Endothelial cell of hepatic sinusoid (primary cell): ENCODE measurements around the gene ARMCX5.

ENCODE experiments used
- in situ Hi-C: cut with HindIII; loops from 2 replicates; pipeline ENCODE4 v1.10.0; 2017; ENCODE audit warnings: low sequenced_read_pairs

Gene ARMCX5

DNA sequence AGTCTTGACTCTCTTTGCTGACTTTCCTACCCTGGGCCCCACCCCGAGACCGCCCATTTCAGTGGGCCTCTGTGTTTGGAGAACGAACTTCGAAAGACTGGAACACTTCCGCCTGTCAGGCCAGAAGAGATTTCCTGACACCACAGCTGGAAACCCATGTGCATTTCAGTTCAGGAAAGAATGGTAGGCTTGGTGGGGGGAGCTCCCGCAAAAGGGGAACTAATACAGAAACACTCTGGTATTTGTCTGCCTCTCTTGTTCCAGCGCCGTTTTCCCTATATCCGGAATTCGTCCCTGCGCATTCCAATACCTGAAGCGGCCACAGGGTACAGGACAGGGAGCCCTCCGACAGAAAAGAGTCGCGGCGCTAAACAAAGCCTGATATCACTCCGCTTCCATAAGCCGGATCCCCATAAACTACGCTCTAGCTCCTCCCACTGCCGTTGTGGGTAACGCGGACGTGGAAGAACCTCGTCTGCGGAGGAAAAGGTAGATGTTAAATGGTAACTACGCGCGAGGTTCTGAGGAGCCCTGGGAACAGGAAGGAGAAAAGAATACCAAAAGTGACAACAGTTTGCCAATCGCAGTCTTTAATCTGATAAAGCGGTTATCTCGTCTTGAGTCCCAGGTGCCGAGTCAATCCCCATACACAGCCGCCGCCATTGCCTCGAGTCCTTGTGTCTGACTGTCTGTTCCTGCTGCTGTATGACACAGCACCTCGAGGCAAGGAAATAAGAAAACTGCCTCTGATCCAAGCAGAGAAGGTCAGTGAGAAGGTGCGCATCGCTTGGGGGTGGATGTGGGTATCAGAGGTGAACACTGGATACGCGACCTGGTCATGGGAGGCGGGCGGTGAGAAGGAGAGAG lies at the start of gene ARMCX5:
ARMCX5 (plus strand) TSS at position 432 of the 867 bp plus-strand sequence. CDS start 2,627 bp downstream, outside the sequence.
- in situ Hi-C loops, result no loop called here

DNA sequence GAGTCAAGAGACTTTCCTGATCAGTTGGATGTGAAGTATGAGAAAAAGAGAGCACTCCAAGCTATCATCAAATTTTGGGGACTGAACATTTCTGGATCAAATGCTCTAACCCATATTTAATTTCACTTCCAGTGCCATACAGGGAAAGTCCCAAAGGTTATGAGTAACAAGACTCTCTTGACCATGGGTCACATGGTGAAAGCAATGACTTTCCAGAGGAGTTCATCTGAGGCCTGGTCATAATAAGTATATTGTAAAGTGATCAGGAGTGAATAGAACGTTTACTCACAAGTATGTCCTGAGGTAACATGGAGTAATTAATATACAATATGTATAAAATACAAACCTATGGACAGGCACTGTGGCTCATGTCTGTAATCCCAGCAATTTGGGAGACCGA lies 40.7 kb upstream of the ARMCX5 start:
- in situ Hi-C loops, result no loop called here

DNA sequence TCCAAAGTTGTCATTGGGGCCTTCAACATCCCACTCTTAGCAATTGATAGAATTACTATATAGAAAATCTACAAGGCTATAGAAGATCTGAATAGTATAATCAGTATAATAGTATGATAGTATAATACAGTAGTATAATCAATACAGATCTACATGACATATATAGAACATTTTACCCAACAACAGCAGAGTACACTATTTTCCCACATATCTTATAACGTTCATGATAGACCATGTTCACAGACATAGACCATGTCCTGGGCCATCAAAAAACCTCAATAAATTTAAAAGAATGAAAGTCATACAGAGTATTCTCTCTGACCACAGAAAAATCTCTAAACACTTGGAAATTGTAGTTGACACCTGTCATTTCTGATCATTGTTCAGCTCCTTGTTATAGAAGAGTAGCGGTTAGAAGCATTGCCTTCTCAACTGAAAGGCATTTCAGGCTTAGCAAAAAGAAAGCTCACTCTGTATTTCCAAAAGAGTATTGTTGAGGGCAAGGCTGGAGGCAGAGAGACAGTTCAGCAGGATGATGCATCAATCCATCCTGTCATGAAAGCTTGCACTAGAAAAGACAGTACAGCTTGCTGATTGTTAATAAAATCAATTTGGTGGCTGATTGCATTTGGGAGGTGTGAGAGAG lies 38.8 kb upstream of the ARMCX5 start:
- in situ Hi-C loops, result no loop called here

GRCh38 chrX:102580891-102581290 lies 18.4 kb upstream of the ARMCX5 start:
- in situ Hi-C loops, result no loop called here

DNA sequence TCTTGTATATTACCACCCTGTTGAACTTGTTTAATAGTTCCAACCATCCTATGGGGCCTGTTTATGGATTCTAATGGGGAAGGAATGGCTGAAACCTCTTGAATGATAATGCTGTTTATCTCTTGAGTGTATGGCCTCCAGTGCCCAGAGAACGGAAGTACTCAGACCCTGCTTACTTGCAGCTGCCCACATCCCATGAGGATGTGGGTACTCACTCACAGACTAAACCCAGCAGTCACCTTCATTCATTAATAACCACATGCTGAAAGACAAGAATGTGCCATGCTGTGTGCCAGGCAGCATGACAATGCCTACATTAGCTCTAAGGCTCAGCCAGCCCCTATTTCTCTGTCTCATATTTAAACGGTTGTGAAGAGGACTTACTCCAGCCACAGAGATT lies 5.9 kb upstream of the ARMCX5 start:
- in situ Hi-C loops, result loop anchor here (5.0 kb wide), 1 partner anchor 51 kb away; no protein-coding TSS in a partner anchor

GRCh38 chrX:102599951-102600579 lies 750 bp downstream of the ARMCX5 start:
- in situ Hi-C loops, result no loop called here

DNA sequence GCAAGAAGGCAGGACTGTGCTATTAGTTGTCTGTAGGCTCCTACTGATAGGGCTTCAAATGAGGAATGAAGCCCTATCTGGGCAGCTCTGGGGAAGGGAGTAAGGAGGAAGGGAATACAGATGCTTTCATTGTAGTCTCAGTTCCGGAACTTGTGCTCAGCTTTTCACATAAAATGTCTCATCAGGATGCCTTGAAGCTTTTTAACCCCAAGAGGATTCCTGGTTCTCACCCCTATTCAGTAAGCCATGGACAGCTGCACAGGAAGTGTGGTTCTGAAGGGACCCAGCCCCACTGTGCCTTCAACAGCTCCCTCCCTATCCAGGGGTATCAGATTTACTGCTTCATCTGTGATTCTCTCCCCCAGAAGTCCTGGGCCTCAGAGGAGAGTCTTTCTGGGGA lies 5.0 kb downstream of the ARMCX5 start:
- in situ Hi-C loops, result no loop called here

GRCh38 chrX:102606115-102606514 lies 6.8 kb downstream of the ARMCX5 start:
- in situ Hi-C loops, result no loop called here

- in situ Hi-C loops, result no loop called here
Observed at GRCh38 chrX:102610905-102611304, 11.6 kb downstream of the ARMCX5 start.

GRCh38 chrX:102624105-102624504 lies 24.8 kb downstream of the ARMCX5 start:
- in situ Hi-C loops, result no loop called here

DNA sequence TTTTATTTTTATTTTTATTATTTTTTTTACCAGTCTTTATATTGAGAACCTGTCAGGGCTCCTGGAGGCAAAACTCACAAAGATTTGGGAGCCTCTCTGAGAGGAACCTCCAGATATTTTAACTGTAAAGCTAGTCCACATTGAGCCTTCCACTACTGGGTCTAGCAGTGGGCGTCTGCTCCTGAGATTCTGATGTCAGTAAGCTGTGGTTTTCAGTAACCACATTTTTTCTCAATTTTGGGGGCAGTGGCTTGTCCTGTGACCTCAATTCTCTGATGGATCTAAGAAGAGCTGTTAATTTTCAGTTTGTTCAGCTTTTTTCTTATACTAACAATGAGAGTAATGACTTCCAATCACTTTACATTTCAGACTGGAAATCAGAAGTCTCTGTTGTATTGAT lies 28.3 kb downstream of the ARMCX5 start:
- in situ Hi-C loops, result no loop called here

DNA sequence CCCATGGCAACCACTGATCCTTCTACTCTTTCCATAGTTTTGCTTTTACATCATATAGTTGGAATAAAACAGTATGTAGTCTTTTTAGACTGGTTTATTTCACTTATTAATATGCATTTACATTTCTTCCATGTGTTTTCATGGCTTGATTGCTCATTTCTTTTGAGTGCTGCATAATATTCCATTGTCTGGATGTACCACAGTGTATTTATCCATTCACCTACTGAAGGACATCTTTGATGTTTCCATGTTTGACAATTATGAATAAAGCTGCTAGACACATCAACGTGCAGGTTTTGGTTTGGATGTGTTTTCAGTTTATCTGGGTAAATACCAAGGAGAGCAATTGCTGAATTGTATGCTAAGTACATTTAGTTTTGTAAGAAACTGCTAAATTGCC lies 38.2 kb downstream of the ARMCX5 start:
- in situ Hi-C loops, result no loop called here

DNA sequence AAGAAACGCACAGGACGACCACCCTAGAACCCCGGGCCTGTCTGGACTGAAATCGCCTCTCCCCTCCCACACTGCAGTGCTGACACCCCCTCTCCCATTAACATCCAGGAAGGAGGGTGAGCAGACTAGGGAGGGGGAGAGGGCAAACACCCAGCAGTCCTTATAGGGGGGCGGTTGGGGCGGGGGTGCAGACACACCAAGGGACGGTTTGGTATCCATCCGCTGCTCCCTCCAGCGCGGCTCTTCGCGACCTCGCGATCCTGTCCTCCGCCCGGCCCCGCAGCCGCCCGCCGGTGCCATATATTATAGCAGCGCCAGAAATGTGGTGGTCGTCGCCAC lies 51.6 kb downstream of the ARMCX5 start:
- in situ Hi-C loops, result no loop called here

DNA sequence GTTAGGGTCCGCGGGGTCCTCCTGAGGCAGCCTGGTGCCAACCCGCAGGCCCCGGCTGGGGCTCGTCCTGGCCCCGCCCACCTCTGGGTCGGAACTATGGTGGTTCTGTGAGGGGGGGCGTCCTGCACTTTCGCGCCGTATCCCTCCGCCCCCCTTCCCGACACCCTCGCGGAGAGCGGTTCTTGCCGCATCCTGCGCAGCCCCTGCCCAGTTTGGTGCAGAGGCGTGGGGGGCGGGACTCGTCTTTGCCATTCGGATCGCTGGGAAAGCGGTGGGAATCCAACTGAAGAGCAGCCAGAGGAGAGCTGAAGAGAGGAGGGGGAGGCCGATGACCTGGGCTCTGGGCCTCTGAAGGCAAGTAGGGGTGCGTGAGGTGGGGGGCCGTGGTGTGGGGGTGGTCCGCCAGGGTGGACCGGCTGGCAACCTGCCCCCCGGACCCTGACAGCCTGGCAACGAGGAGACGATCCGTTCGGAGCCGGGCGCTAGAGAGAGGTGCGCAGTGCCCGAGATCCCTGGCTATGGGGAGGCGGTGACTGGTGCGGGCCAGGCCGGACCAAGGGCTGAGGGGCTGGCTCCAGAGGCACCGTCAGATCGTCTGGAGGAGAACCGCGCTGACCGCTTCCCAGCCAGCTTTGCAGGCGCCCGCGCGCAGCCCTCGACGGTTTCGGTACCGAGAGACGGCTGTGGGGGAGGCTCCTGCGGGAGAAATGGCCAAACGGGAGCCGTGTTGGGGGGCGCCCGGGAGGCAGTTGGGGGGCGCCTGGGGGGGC lies 52.1 kb downstream of the ARMCX5 start, which contains the start of gene GPRASP1:
GPRASP1 (plus strand) TSS at position 242 of the 770 bp plus-strand sequence. CDS start 2,431 bp downstream, outside the sequence.
- in situ Hi-C loops, result no loop called here

GRCh38 chrX:102652031-102652688 lies 52.8 kb downstream of the ARMCX5 start:
- in situ Hi-C loops, result no loop called here
